ENCODE measurements around the gene CCDC7. TPM values are rescaled to one million over a fixed set of nuclear protein-coding genes. Genes with fewer than 3 reads are reported as not detected.
"Not testable (repeated sequence)": the region's sequence is repeated elsewhere in the genome, so short reads cannot be mapped to it uniquely, and the experiment has no call there.

Gene CCDC7
- total and polyA plus RNA-seq, 2 donors: 2.7 to 31.0 TPM

DNA sequence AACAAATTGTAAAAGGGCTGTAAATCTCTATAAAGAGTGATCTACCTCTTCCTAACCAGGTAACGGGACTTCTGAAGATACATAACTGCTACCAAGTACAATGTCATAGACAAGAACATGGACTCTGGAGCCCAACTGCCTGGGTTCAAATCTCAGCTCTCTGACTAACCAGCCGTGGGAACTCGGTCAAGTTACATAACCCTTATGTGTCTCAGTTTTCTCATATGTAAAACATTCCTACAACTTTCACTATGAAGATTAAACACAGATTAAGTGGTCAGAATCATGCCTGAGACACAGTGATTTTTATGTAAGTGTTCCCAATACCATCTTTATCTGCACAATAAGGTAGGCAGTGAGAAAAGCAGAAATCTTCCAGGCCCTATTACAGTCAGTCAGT, 459.5 kb downstream of the CCDC7 start:
- Histone ChIP-seq H3K36me3 (ENCODE audit: control insufficient read depth in 2 of 2, insufficient read depth in 2 of 2, low read length in 1 of 2) (peaks cover 8 to 31% of the 10 kb centered on the region in 2 donors), H3K9me3 (ENCODE audit: control insufficient read depth in 2 of 2, insufficient read depth in 1 of 2, low read length in 1 of 2) (no peaks in the 10 kb centered on the region), H3K4me1 (ENCODE audit: control insufficient read depth in 2 of 2, insufficient read depth in 2 of 2, low read length in 2 of 2) (no peaks in the 10 kb centered on the region), H3K27ac (ENCODE audit: low read depth in 1 of 2, low read length in 1 of 2) (no peak overlapping the region), H3K4me3 (ENCODE audit: low read length in 2 of 2) (no peak overlapping the region), H3K27me3 (ENCODE audit: control insufficient read depth in 2 of 2, insufficient read depth in 1 of 2, low read length in 1 of 2) (no peaks in the 10 kb centered on the region)
- WGBS: 98% methylated on average over 3 of the region's 3 CpGs
- no peak for DNase-seq (ENCODE audit: low read depth in 6 of 9, low spot score in 9 of 9)

DNA sequence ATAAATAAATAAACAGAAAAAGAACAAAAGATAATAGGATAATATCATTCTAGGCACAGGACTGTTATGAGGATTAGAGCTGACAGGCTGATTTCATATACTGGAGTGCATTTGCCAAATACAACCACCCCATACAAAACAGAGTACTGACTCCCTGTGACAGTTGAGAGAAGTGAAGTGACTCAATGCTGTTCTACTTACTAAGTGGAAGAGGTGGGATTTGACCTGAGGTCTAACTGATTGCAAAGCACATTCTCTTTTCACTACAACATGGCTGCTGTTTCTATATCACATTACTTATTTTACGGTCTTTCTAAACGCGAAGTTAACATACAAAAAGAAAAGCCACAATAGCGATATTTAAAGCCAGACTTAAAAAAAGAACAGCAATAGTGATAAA, 460.7 kb downstream of the CCDC7 start:
- H3K27ac ChIP-seq (ENCODE audit: low read depth in 1 of 2, low read length in 1 of 2): no peak overlapping the region
- WGBS: 98% methylated on average over 4 of the region's 4 CpGs
- no peaks in the 10 kb centered on the region for H3K27me3 ChIP-seq (ENCODE audit: control insufficient read depth in 2 of 2, insufficient read depth in 1 of 2, low read length in 1 of 2)
- H3K36me3 ChIP-seq (ENCODE audit: control insufficient read depth in 2 of 2, insufficient read depth in 2 of 2, low read length in 1 of 2): peaks cover 12 to 39% of the 10 kb centered on the region in 2 donors
- H3K9me3 ChIP-seq (ENCODE audit: control insufficient read depth in 2 of 2, insufficient read depth in 1 of 2, low read length in 1 of 2): no peaks in the 10 kb centered on the region
- H3K4me1 ChIP-seq (ENCODE audit: control insufficient read depth in 2 of 2, insufficient read depth in 2 of 2, low read length in 2 of 2): no peaks in the 10 kb centered on the region
- DNase-seq (ENCODE audit: low read depth in 6 of 9, low spot score in 9 of 9): no peak
- no peak overlapping the region for H3K4me3 ChIP-seq (ENCODE audit: low read length in 2 of 2)

DNA sequence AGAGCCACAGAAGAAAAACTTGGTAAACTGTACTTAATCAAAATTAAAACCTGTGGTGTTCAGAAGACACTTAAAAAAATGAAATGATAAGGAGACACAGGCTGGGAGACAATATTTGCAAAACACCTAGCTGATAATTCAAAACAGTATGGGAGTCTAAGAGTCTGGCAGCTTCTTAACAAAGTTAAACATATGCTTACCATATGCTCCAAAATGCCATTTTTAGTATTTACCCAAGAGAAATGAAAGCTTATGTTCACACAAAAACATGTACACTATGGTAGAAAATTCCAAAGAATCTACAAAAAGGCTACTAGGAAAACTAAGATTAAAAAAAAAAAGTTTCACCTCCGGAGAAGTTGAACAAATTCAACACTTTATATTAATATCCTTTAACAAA, 463.5 kb downstream of the CCDC7 start:
- 98% methylated on average over 1 of the region's 1 CpG for WGBS
- Histone ChIP-seq H3K9me3 (ENCODE audit: control insufficient read depth in 2 of 2, insufficient read depth in 1 of 2, low read length in 1 of 2) (no peaks in the 10 kb centered on the region), H3K36me3 (ENCODE audit: control insufficient read depth in 2 of 2, insufficient read depth in 2 of 2, low read length in 1 of 2) (peaks cover 15 to 35% of the 10 kb centered on the region in 2 donors), H3K4me3 (ENCODE audit: low read length in 2 of 2) (no peak overlapping the region), H3K27ac (ENCODE audit: low read depth in 1 of 2, low read length in 1 of 2) (no peak overlapping the region), H3K27me3 (ENCODE audit: control insufficient read depth in 2 of 2, insufficient read depth in 1 of 2, low read length in 1 of 2) (no peaks in the 10 kb centered on the region), H3K4me1 (ENCODE audit: control insufficient read depth in 2 of 2, insufficient read depth in 2 of 2, low read length in 2 of 2) (no peaks in the 10 kb centered on the region)
- no peak for DNase-seq (ENCODE audit: low read depth in 6 of 9, low spot score in 9 of 9)

DNA sequence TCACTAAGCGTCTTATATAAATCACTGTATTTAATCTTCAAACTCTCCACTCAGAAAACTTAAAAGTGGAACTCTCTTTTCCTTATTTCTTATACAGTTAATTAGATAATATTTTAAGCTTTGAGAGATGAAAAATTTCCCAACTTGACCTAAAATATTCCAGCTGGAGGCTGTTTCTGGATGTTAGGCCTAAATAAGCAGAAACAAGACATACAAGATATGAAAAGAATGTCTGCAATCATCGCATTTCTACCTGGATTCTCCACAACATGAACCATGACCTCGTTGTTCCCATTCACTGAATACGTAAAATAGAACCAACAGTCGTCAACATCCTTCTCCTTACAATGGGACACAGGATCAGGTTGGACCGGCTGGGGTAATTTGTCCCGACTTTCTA, 464.0 kb downstream of the CCDC7 start:
- H3K27ac ChIP-seq (ENCODE audit: low read depth in 1 of 2, low read length in 1 of 2); H3K4me3 ChIP-seq (ENCODE audit: low read length in 2 of 2); H3K27me3 ChIP-seq (ENCODE audit: control insufficient read depth in 2 of 2, insufficient read depth in 1 of 2, low read length in 1 of 2); DNase-seq (ENCODE audit: low read depth in 6 of 9, low spot score in 9 of 9); H3K4me1 ChIP-seq (ENCODE audit: control insufficient read depth in 2 of 2, insufficient read depth in 2 of 2, low read length in 2 of 2); H3K9me3 ChIP-seq (ENCODE audit: control insufficient read depth in 2 of 2, insufficient read depth in 1 of 2, low read length in 1 of 2): not testable (repeated sequence)
- WGBS: 98% methylated on average over 5 of the region's 7 CpGs
- peaks cover 15 to 34% of the 10 kb centered on the region in 2 donors for H3K36me3 ChIP-seq (ENCODE audit: control insufficient read depth in 2 of 2, insufficient read depth in 2 of 2, low read length in 1 of 2)

DNA sequence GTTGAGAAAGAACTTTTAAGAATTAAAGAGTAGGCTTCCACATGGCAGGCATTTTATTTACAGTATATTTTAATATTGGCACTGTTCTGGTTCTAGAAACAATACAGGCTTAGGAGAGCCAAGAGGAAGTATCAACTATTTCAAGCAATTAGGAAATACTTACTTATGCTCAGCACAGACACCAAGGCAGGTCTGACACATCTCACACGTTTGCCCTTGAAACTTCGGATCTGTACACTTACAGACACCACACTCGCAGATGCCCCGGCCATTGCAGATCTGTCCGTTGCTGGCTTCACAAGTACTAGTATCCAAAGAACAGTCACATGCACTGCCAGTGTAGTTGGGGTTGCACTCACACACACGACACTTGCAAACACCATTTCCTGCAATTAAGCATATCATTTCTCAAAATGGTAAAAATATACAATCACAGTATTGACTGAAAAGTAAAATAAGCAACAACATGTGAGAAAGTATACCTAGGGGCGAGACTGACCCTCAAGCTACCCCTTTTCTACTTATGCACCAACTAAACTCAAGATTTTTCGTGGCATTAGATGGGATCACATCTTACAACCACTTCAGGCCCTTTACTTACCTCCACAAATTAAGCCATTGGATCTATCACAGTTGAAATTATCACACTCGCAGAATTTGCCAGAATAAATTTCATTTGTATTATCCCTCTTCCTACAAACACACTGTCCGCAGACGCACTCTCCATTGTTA, 465.5 kb downstream of the CCDC7 start:
- WGBS: 97% methylated on average over 11 of the region's 11 CpGs
- no peaks in the 10 kb centered on the region for H3K9me3 ChIP-seq (ENCODE audit: control insufficient read depth in 2 of 2, insufficient read depth in 1 of 2, low read length in 1 of 2)
- H3K4me3 ChIP-seq (ENCODE audit: low read length in 2 of 2): no peak overlapping the region
- H3K27me3 ChIP-seq (ENCODE audit: control insufficient read depth in 2 of 2, insufficient read depth in 1 of 2, low read length in 1 of 2): no peaks in the 10 kb centered on the region
- no peak overlapping the region for H3K27ac ChIP-seq (ENCODE audit: low read depth in 1 of 2, low read length in 1 of 2)
- DNase-seq (ENCODE audit: low read depth in 6 of 9, low spot score in 9 of 9): no peak
- peaks cover 15 to 34% of the 10 kb centered on the region in 2 donors for H3K36me3 ChIP-seq (ENCODE audit: control insufficient read depth in 2 of 2, insufficient read depth in 2 of 2, low read length in 1 of 2)
- H3K4me1 ChIP-seq (ENCODE audit: control insufficient read depth in 2 of 2, insufficient read depth in 2 of 2, low read length in 2 of 2): no peaks in the 10 kb centered on the region

DNA sequence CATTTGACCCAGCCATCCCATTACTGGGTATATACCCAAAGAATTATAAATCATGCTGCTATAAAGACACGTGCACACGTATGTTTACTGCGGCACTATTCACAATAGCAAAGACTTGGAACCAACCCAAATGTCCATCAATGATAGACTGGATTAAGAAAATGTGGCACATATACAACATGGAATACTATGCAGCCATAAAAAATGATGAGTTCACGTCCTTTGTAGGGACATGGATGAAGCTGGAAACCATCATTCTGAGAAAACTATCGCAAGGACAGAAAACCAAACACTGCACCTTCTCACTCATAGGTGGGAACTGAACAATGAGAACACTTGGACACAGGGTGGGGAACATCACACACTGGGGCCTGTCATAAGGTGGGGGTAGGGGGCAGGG, 471.9 kb downstream of the CCDC7 start:
- not testable (repeated sequence) for H3K9me3 ChIP-seq (ENCODE audit: control insufficient read depth in 2 of 2, insufficient read depth in 1 of 2, low read length in 1 of 2); DNase-seq (ENCODE audit: low read depth in 6 of 9, low spot score in 9 of 9); H3K4me3 ChIP-seq (ENCODE audit: low read length in 2 of 2); H3K27ac ChIP-seq (ENCODE audit: low read depth in 1 of 2, low read length in 1 of 2); H3K27me3 ChIP-seq (ENCODE audit: control insufficient read depth in 2 of 2, insufficient read depth in 1 of 2, low read length in 1 of 2); H3K4me1 ChIP-seq (ENCODE audit: control insufficient read depth in 2 of 2, insufficient read depth in 2 of 2, low read length in 2 of 2)
- H3K36me3 ChIP-seq (ENCODE audit: control insufficient read depth in 2 of 2, insufficient read depth in 2 of 2, low read length in 1 of 2): peaks cover 4 to 16% of the 10 kb centered on the region in 2 donors
- WGBS: 97% methylated on average over 4 of the region's 5 CpGs

DNA sequence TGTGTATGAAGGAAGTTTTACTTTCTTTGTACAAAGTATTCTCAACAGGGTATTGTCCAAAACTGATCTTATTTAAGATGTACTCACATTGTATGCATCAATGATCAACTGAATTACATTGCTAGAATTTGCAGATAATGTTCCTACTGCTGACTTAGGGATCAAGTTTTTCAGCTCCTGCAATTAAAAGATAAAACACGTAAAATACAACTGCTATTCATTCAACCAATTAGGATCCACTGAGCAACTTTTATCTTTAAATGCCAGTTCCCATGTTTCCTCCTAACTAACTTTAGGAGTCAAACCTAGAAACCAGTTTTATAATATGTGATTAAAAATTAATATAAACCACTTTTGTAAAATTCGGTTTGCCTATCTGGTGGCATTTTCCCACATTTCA, 476.2 kb downstream of the CCDC7 start:
- no peak overlapping the region for H3K4me3 ChIP-seq (ENCODE audit: low read length in 2 of 2)
- peaks cover 18 to 39% of the 10 kb centered on the region in 2 donors for H3K36me3 ChIP-seq (ENCODE audit: control insufficient read depth in 2 of 2, insufficient read depth in 2 of 2, low read length in 1 of 2)
- H3K4me1 ChIP-seq (ENCODE audit: control insufficient read depth in 2 of 2, insufficient read depth in 2 of 2, low read length in 2 of 2): no peaks in the 10 kb centered on the region
- H3K9me3 ChIP-seq (ENCODE audit: control insufficient read depth in 2 of 2, insufficient read depth in 1 of 2, low read length in 1 of 2): no peaks in the 10 kb centered on the region
- no peak for DNase-seq (ENCODE audit: low read depth in 6 of 9, low spot score in 9 of 9)
- 98% methylated on average over 2 of the region's 2 CpGs for WGBS
- H3K27me3 ChIP-seq (ENCODE audit: control insufficient read depth in 2 of 2, insufficient read depth in 1 of 2, low read length in 1 of 2): no peaks in the 10 kb centered on the region
- H3K27ac ChIP-seq (ENCODE audit: low read depth in 1 of 2, low read length in 1 of 2): no peak overlapping the region

DNA sequence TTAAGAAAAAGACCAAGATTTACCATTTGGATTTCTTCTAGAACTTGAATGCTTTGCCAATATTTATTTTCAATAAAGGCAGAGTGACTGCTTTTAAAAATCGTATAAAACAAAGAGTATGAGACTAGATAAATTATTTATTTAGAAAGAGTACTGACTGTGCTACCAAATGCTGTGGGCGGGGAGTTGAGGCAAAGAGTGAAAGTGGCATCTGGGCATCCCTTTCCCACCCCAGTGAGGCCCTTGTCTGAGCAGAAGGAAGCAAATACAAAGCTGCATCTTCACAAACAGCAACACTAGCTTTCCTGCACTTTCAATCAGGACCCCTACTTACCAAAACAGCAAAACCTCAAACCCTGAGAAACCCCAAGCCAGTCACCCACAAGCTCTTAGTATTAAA, 477.2 kb downstream of the CCDC7 start:
- WGBS: 68% methylated on average over 2 of the region's 2 CpGs
- no peak for DNase-seq (ENCODE audit: low read depth in 6 of 9, low spot score in 9 of 9)
- Histone ChIP-seq H3K36me3 (ENCODE audit: control insufficient read depth in 2 of 2, insufficient read depth in 2 of 2, low read length in 1 of 2) (peaks cover 18 to 47% of the 10 kb centered on the region in 2 donors), H3K4me1 (ENCODE audit: control insufficient read depth in 2 of 2, insufficient read depth in 2 of 2, low read length in 2 of 2) (no peaks in the 10 kb centered on the region), H3K27ac (ENCODE audit: low read depth in 1 of 2, low read length in 1 of 2) (no peak overlapping the region), H3K9me3 (ENCODE audit: control insufficient read depth in 2 of 2, insufficient read depth in 1 of 2, low read length in 1 of 2) (no peaks in the 10 kb centered on the region), H3K4me3 (ENCODE audit: low read length in 2 of 2) (no peak overlapping the region), H3K27me3 (ENCODE audit: control insufficient read depth in 2 of 2, insufficient read depth in 1 of 2, low read length in 1 of 2) (no peaks in the 10 kb centered on the region)

DNA sequence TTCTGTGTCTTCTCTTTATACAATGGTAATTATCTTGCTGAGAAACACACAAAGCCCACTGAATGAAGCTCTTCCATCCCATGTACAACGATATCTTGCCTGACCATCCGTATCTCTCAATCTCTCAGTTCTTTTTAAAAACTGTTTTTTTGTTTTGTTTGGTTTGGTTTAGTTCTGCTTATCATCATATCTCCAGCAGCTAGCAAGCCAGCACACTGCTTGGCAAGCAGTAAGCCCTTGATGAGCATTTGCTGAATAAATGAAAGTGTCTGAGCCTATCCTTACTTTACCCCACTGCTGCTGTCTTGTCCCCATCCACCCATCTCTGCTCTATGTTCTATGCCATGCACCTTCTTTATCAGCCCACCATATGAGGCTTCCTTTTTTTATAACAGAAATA, 477.9 kb downstream of the CCDC7 start:
- 90% methylated on average over 2 of the region's 2 CpGs for WGBS
- DNase-seq (ENCODE audit: low read depth in 6 of 9, low spot score in 9 of 9): no peak
- no peak overlapping the region for H3K4me3 ChIP-seq (ENCODE audit: low read length in 2 of 2)
- H3K27me3 ChIP-seq (ENCODE audit: control insufficient read depth in 2 of 2, insufficient read depth in 1 of 2, low read length in 1 of 2): no peaks in the 10 kb centered on the region
- no peaks in the 10 kb centered on the region for H3K4me1 ChIP-seq (ENCODE audit: control insufficient read depth in 2 of 2, insufficient read depth in 2 of 2, low read length in 2 of 2)
- no peak overlapping the region for H3K27ac ChIP-seq (ENCODE audit: low read depth in 1 of 2, low read length in 1 of 2)
- H3K36me3 ChIP-seq (ENCODE audit: control insufficient read depth in 2 of 2, insufficient read depth in 2 of 2, low read length in 1 of 2): peaks cover 18 to 49% of the 10 kb centered on the region in 2 donors
- H3K9me3 ChIP-seq (ENCODE audit: control insufficient read depth in 2 of 2, insufficient read depth in 1 of 2, low read length in 1 of 2): no peaks in the 10 kb centered on the region
